ENCODE data around the gene RAP1GDS1.

- TF ChIP-seq ZNF501 (tag by site-specific recombination; IDR thresholded peaks at IDR 0.05) (no peak), CTCF (tag by site-specific recombination; IDR thresholded peaks at IDR 0.05) (no peak), ZNF830 (tag by site-specific recombination; IDR thresholded peaks at IDR 0.05; ENCODE audit: low read depth) (no peak), ZNF792 (tag by site-specific recombination; IDR thresholded peaks at IDR 0.05) (no peak), ZNF140 (tag by site-specific recombination; IDR thresholded peaks at IDR 0.05) (no peak)
These were observed 169.7 kb downstream of the RAP1GDS1 start for GRCh38 chr4:98430708-98431403.
